Astrocyte (in vitro differentiated cells and primary cell): Measurements from ENCODE around the gene NDUFC1. TPM values are rescaled to one million over a fixed set of nuclear protein-coding genes. Genes with fewer than 3 reads are reported as not detected.
A peak's percentile ranks its signal among the peaks of the same experiment; 100 is the strongest.

ENCODE experiments used
- DNase-seq: peaks from one replicate; pipeline ENCODE4 v3.0.0-alpha.2; 2010; ENCODE audit warnings: low read depth
- FAIRE-seq: peaks from 2 replicates; lab custom pipeline; 2011; peaks lifted over from hg19 to GRCh38; lab: Jason Lieb, UNC
- H2AFZ ChIP-seq: 2 replicates; pipeline ENCODE4 v1.6.0; 2012; ENCODE audit warnings: low read depth, low read length, inconsistent platforms
- H3K27ac ChIP-seq: 2 replicates; pipeline ENCODE4 v1.5.1; 2011; ENCODE audit warnings: low read depth, low read length, inconsistent platforms
- H3K27me3 ChIP-seq: 2 replicates; pipeline ENCODE4 v1.6.0; 2011; ENCODE audit warnings: low read length, inconsistent platforms; ENCODE audit not compliant: insufficient read depth
- H3K36me3 ChIP-seq: 2 replicates; pipeline ENCODE4 v1.5.1; 2011; ENCODE audit warnings: low read length, inconsistent platforms; ENCODE audit not compliant: insufficient read depth
- H3K4me1 ChIP-seq: 2 replicates; pipeline ENCODE4 v1.5.1; 2011; ENCODE audit warnings: low read length, inconsistent platforms; ENCODE audit not compliant: insufficient read depth
- H3K4me2 ChIP-seq: 2 replicates; pipeline ENCODE4 v1.6.0; 2012; ENCODE audit warnings: low read length, inconsistent platforms
- H3K4me3 ChIP-seq: 2 replicates; pipeline ENCODE4 v1.5.1; 2011; ENCODE audit warnings: low read depth, mild to moderate bottlenecking, low read length, inconsistent platforms; ENCODE audit not compliant: insufficient read depth
- H3K79me2 ChIP-seq: 2 replicates; pipeline ENCODE4 v1.6.0; 2012; ENCODE audit warnings: mild to moderate bottlenecking, low read length, inconsistent platforms; ENCODE audit not compliant: insufficient read depth
- H3K9ac ChIP-seq: 2 replicates; pipeline ENCODE4 v1.6.0; 2012; ENCODE audit warnings: mild to moderate bottlenecking, low read length, inconsistent platforms
- H3K9me3 ChIP-seq: 2 replicates; pipeline ENCODE4 v1.5.1; 2012; ENCODE audit warnings: low read depth, mild to moderate bottlenecking, low read length, inconsistent platforms; ENCODE audit not compliant: insufficient read depth
- H4K20me1 ChIP-seq: 2 replicates; pipeline ENCODE4 v1.6.0; 2012; ENCODE audit warnings: low read length, inconsistent platforms; ENCODE audit not compliant: insufficient read depth
- H3K27ac Mint-ChIP-seq: one replicate; pipeline ENCODE4 v1.8.0; 2021; ENCODE audit warnings: mild to moderate bottlenecking, mixed read lengths; ENCODE audit not compliant: unreplicated experiment
- H3K27me3 Mint-ChIP-seq: one replicate; pipeline ENCODE4 v1.8.0; 2021; ENCODE audit warnings: low read depth, mixed read lengths; ENCODE audit not compliant: unreplicated experiment
- H3K36me3 Mint-ChIP-seq: one replicate; pipeline ENCODE4 v1.8.0; 2021; ENCODE audit warnings: low read depth, mixed read lengths; ENCODE audit not compliant: unreplicated experiment
- H3K4me1 Mint-ChIP-seq: one replicate; pipeline ENCODE4 v1.8.0; 2021; ENCODE audit warnings: low read depth, mixed read lengths; ENCODE audit not compliant: unreplicated experiment
- H3K4me3 Mint-ChIP-seq: one replicate; pipeline ENCODE4 v1.8.0; 2021; ENCODE audit warnings: mild to moderate bottlenecking, moderate library complexity, mixed read lengths; ENCODE audit not compliant: unreplicated experiment
- H3K9me3 Mint-ChIP-seq: one replicate; pipeline ENCODE4 v1.8.0; 2021; ENCODE audit warnings: mild to moderate bottlenecking, mixed read lengths; ENCODE audit not compliant: unreplicated experiment
- CTCF ChIP-seq: IDR thresholded peaks from 2 replicates; pipeline ENCODE4 v1.5.1; 2011; ENCODE audit warnings: low read depth, mild to moderate bottlenecking, inconsistent platforms, low read length, moderate library complexity; ENCODE audit not compliant: insufficient read depth
- EZH2 ChIP-seq: IDR thresholded peaks from 2 replicates; pipeline ENCODE4 v1.6.1; 2012; ENCODE audit warnings: mild to moderate bottlenecking, low read length, inconsistent platforms; ENCODE audit not compliant: insufficient read depth
- total RNA-seq: library from RNA; stranded (reverse); gene quantifications from 2 replicates; pipeline ENCODE4 v1.2.1, GENCODE V29; 2021

NDUFC1 gene
- total RNA-seq, 1 donor from 2014 or later: 49.2 TPM

GRCh38 chr4:139295206-139295941 is 6.9 kb downstream of the NDUFC1 start:
- Mint-ChIP-seq H3K4me3 (peak overlapping the region; percentile 97), H3K27ac (peak overlapping the region; percentile 94), H3K4me1 (peaks cover 26% of the 10 kb centered on the region), H3K27me3 (no peaks in the 10 kb centered on the region), H3K36me3 (peaks cover under 1% of the 10 kb centered on the region), H3K9me3 (no peaks in the 10 kb centered on the region)
- Histone ChIP-seq H3K36me3 (peaks cover 8% of the 10 kb centered on the region), H3K27ac (peak overlapping the region; percentile 84), H3K79me2 (peaks cover 22% of the 10 kb centered on the region), H3K9me3 (no peaks in the 10 kb centered on the region), H3K4me3 (peak overlapping the region; percentile 77), H3K9ac (peak overlapping the region; percentile 90), H3K27me3 (no peaks in the 10 kb centered on the region), H4K20me1 (no peaks in the 10 kb centered on the region), H3K4me2 (peak overlapping the region; percentile 86), H3K4me1 (peaks cover 23% of the 10 kb centered on the region), H2AFZ (peak overlapping the region; percentile 90)
- DNase-seq (peak; percentile 79), FAIRE-seq (no peak)
- peak; percentile 87 for TF ChIP-seq CTCF
- TF ChIP-seq EZH2: no peak

- Histone ChIP-seq H3K4me1 (peaks cover 6% of the 10 kb centered on the region), H3K27ac (no peak overlapping the region), H3K79me2 (no peaks in the 10 kb centered on the region), H3K36me3 (peaks cover 10% of the 10 kb centered on the region), H2AFZ (no peak overlapping the region), H3K4me2 (no peak overlapping the region), H4K20me1 (no peaks in the 10 kb centered on the region), H3K27me3 (no peaks in the 10 kb centered on the region), H3K4me3 (no peak overlapping the region), H3K9ac (no peak overlapping the region), H3K9me3 (no peaks in the 10 kb centered on the region)
- Mint-ChIP-seq H3K36me3 (peaks cover 10% of the 10 kb centered on the region), H3K27ac (no peak overlapping the region), H3K4me1 (no peaks in the 10 kb centered on the region), H3K27me3 (no peaks in the 10 kb centered on the region), H3K9me3 (no peaks in the 10 kb centered on the region), H3K4me3 (no peak overlapping the region)
- FAIRE-seq: no peak
- TF ChIP-seq EZH2 (no peak), CTCF (no peak)
- peak; percentile 52 for DNase-seq
Observed at GRCh38 chr4:139286186-139286698, 16.0 kb downstream of the NDUFC1 start.

- no peaks in the 10 kb centered on the region for H3K4me1 Mint-ChIP-seq
- no peaks in the 10 kb centered on the region for H3K27me3 ChIP-seq
- H3K36me3 ChIP-seq: no peaks in the 10 kb centered on the region
- no peak for DNase-seq
- no peaks in the 10 kb centered on the region for H3K79me2 ChIP-seq
- no peak overlapping the region for H3K4me3 ChIP-seq
- no peaks in the 10 kb centered on the region for H4K20me1 ChIP-seq
- H3K27ac Mint-ChIP-seq: no peak overlapping the region
- no peaks in the 10 kb centered on the region for H3K9me3 Mint-ChIP-seq
- FAIRE-seq: no peak
- no peaks in the 10 kb centered on the region for H3K9me3 ChIP-seq
- H3K4me1 ChIP-seq: peaks cover 20% of the 10 kb centered on the region
- H3K27ac ChIP-seq: no peak overlapping the region
- H3K9ac ChIP-seq: no peak overlapping the region
- TF ChIP-seq CTCF: no peak
- TF ChIP-seq EZH2: no peak
- peaks cover 31% of the 10 kb centered on the region for H3K27me3 Mint-ChIP-seq
- no peaks in the 10 kb centered on the region for H3K36me3 Mint-ChIP-seq
- H3K4me2 ChIP-seq: peak overlapping the region; percentile 50
- H3K4me3 Mint-ChIP-seq: no peak overlapping the region
- H2AFZ ChIP-seq: no peak overlapping the region
Observed at GRCh38 chr4:139282721-139283075, 19.6 kb downstream of the NDUFC1 start.
